MG63 (cell line): ENCODE measurements around the gene IFNAR2. TPM values are rescaled to one million over a fixed set of nuclear protein-coding genes. Genes with fewer than 3 reads are reported as not detected.

Experiments used
- DNase-seq: peaks from one replicate; pipeline ENCODE4 v3.0.0-alpha.2; 2020
- H3K27me3 ChIP-seq: fragments of 250-450 bp; sonication (Bioruptor Pico); 2 replicates; pipeline ENCODE4 v1.5.1; 2020; ENCODE audit warnings: mild to moderate bottlenecking, moderate library complexity
- H3K36me3 ChIP-seq: fragments of 250-450 bp; sonication (Bioruptor Pico); 2 replicates; pipeline ENCODE4 v1.5.1; 2020; ENCODE audit warnings: mild to moderate bottlenecking, moderate library complexity
- H3K4me3 ChIP-seq: fragments of 250-450 bp; sonication (Bioruptor Pico); 2 replicates; pipeline ENCODE4 v1.5.1; 2020; ENCODE audit warnings: mild to moderate bottlenecking, moderate library complexity
- H3K9me3 ChIP-seq: fragments of 250-450 bp; sonication (Bioruptor Pico); 2 replicates; pipeline ENCODE4 v1.5.1; 2020; ENCODE audit warnings: mild to moderate bottlenecking, moderate library complexity
- total RNA-seq: library from RNA; depleted of rRNA; stranded (reverse); fragments of >200 nt; shearing (Covaris generic); gene quantifications from 2 replicates; pipeline ENCODE4 v1.2.3, GENCODE V29; 2014; ENCODE audit warnings: low replicate concordance; rRNA removed

Gene IFNAR2
- total RNA-seq, 1 experiment from 2014 or later, result 5.8 TPM

DNA sequence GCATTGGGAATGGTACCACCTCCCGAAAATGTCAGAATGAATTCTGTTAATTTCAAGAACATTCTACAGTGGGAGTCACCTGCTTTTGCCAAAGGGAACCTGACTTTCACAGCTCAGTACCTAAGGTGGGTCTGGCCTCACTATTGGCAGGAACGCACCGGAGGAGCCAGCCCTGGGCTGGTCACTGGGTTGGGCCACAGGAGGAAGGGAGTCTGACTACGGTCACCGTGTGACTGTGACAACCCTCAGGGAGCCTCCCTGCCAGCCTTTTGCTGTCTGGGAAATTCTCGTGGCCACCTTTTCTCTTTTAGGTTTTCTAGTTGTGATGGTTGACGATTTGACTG lies 38.6 kb downstream of the IFNAR2 start:
- peaks cover 6% of the 10 kb centered on the region; the same call in 1 of the 2 replicates for H3K36me3 ChIP-seq
- DNase-seq, result no peak
- no peaks in the 10 kb centered on the region; the same call in 1 of the 2 replicates for H3K9me3 ChIP-seq
- no peak overlapping the region for H3K4me3 ChIP-seq
- no peaks in the 10 kb centered on the region for H3K27me3 ChIP-seq

DNA sequence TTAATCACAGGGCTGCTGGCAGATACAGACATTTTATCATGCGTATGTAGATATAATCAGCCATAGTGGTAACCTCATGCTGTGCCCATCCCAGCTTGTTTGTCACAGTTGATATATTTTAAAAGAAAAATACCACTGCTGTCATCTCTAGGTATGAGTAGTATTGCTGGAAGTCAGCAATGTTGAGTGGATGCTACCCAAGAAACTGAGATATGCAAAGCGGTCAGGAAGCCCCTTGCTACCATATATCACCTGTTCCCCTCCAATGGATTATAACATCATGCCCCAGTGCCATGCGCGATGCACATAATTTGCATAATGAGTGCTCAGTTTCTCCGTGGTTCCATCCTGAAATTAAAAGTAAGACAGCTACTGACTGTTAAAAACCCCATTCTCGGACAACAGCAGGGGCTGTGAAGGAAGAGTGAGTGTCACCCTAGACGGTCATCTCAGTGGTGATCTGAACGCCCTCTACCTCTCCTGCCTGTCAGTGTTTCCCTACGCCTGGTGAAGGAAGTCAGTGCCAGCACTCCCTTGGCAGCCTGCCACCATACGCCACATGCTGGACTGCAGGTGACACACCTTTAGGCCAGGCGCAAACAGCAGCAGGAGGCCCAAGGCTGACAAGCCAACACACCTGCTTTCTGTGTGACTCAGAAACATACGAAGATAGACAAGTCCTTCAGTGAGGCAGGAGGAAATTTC lies 39.2 kb downstream of the IFNAR2 start:
- DNase-seq, result no peak
- peaks cover 11% of the 10 kb centered on the region; the same call in 1 of the 2 replicates for H3K36me3 ChIP-seq
- H3K27me3 ChIP-seq, result no peaks in the 10 kb centered on the region
- no peak overlapping the region for H3K4me3 ChIP-seq
- peaks cover 3% of the 10 kb centered on the region; the same call in 1 of the 2 replicates for H3K9me3 ChIP-seq

DNA sequence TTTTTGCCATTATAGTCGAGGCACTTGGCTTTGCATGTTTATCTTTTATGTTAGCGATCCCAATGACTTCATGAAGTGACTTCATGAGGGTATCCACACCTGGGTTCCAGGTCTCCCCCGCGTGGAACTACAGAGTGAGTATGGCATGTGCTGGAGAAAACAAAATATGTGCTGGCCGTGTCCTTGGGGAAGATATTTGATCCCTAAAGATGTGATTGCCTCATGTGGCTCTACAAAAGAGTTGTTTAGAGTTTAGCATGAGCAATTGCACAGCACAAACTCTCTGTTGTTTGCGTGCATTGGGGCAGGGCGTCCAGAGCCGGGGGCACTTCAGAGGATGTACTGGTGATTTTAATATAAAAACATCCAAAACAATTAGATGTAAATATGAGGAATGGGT lies 41.2 kb downstream of the IFNAR2 start:
- Histone ChIP-seq H3K36me3 (peaks cover 11% of the 10 kb centered on the region; the same call in 1 of the 2 replicates), H3K27me3 (no peaks in the 10 kb centered on the region), H3K9me3 (peaks cover 3% of the 10 kb centered on the region; the same call in 1 of the 2 replicates), H3K4me3 (no peak overlapping the region)
- DNase-seq, result no peak

DNA sequence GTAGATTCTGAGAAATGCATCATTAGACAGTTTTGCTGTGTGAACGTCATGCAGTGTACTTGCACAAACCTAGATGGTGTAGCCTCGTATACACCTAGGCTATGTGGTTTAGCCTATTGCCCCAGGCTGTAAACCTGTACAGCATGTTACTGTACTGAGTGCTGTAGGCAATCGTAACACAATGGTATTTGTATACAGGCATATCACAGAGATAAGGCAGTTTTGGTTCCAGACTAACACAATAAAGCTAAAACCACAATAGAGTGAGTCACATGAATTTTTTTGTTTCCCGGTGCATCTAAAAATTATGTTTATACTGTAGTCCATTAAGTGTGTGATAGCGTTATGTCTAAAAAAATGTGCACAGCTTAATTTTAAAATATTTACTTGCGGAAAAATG lies 43.3 kb downstream of the IFNAR2 start:
- H3K9me3 ChIP-seq, result peaks cover 3% of the 10 kb centered on the region; the same call in 1 of the 2 replicates
- no peak for DNase-seq
- no peak overlapping the region for H3K4me3 ChIP-seq
- no peaks in the 10 kb centered on the region for H3K27me3 ChIP-seq
- H3K36me3 ChIP-seq, result peaks cover 14% of the 10 kb centered on the region

GRCh38 chr21:33278721-33279120 lies 49.0 kb downstream of the IFNAR2 start:
- Histone ChIP-seq H3K36me3 (peaks cover 19% of the 10 kb centered on the region), H3K4me3 (no peak overlapping the region), H3K9me3 (peaks cover 11% of the 10 kb centered on the region), H3K27me3 (no peaks in the 10 kb centered on the region)
- DNase-seq, result no peak

DNA sequence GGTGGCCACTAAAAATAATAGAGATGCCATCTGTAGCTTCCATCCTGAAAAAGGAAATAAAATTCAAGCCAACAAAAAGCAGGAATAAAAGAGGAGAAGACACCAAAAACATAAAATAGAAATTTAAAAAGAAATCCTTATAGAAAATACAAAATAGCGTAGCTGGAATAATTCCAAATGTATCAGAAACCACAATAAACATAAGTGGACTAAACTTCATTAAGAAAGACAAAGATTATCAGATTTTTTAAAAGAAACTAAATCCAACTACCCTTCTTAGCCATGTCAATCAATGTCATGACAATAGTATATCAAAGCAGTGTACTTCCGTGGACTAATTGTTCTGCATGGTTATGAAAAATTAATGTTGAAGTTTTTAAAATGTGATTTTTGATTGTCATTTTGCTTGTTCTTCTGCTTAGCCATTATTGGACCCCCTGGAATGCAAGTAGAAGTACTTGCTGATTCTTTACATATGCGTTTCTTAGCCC lies 49.6 kb downstream of the IFNAR2 start:
- Histone ChIP-seq H3K27me3 (no peaks in the 10 kb centered on the region), H3K4me3 (no peak overlapping the region), H3K36me3 (peaks cover 18% of the 10 kb centered on the region), H3K9me3 (peaks cover 10% of the 10 kb centered on the region; the same call in 1 of the 2 replicates)
- no peak for DNase-seq

Other genes with a start within 250 kb of the IFNAR2 start
- not detected in 2 replicates for gene OLIG2, start 204.0 kb upstream of the IFNAR2 start, total RNA-seq
- gene OLIG1, start 159.8 kb upstream of the IFNAR2 start, total RNA-seq, result not detected in 2 replicates
- 44.5 and 64.3 TPM in 2 replicates for gene IL10RB, start 36.4 kb downstream of the IFNAR2 start, total RNA-seq
- gene IFNAR1, start 95.0 kb downstream of the IFNAR2 start, total RNA-seq, result 1.7 and 6.6 TPM in 2 replicates
- 63.6 and 66.8 TPM in 2 replicates for gene IFNGR2, start 173.5 kb downstream of the IFNAR2 start, total RNA-seq